ENCODE measurements around the gene CCDC148. TPM values are rescaled to one million over a fixed set of nuclear protein-coding genes. Genes with fewer than 3 reads are reported as not detected.

Gene CCDC148
- total RNA-seq, 4 donors from 2014 or later, result 0.78 to 1.6 (median 1.1) TPM

- Histone ChIP-seq H3K36me3 (no peaks in the 10 kb centered on the region), H3K27me3 (no peaks in the 10 kb centered on the region), H3K4me1 (peaks cover 0 to 65% (median 4%) of the 10 kb centered on the region in 3 donors), H3K4me3 (no peak overlapping the region), H3K9me3 (no peaks in the 10 kb centered on the region), H3K27ac (no peak overlapping the region)
- no peak for ATAC-seq
- WGBS, 2 donors (ENCODE audit: low coverage in 1 of 2), result 81 to 89% methylated on average over 4 of the region's 4 CpGs
- no peak for TF ChIP-seq POLR2AphosphoS5 (IDR thresholded peaks at IDR 0.05)
- peak; percentile 7 to 27 (median 14) for TF ChIP-seq CTCF (IDR thresholded peaks at IDR 0.05)
Observed at GRCh38 chr2:158464426-158465281, 8.1 kb upstream of the CCDC148 start.

GRCh38 chr2:158463496-158464095 is 7.0 kb upstream of the CCDC148 start:
- no peaks in the 10 kb centered on the region for H3K27me3 ChIP-seq
- H3K9me3 ChIP-seq, result no peaks in the 10 kb centered on the region
- peaks cover 0 to 75% (median 5%) of the 10 kb centered on the region in 3 donors for H3K4me1 ChIP-seq
- H3K4me3 ChIP-seq, result no peak overlapping the region
- WGBS, 2 donors (ENCODE audit: low coverage in 1 of 2), result 84 to 100% methylated on average over 3 to 5 of the region's 6 CpGs
- H3K36me3 ChIP-seq, result no peaks in the 10 kb centered on the region
- H3K27ac ChIP-seq, result no peak overlapping the region
- TF ChIP-seq CTCF (IDR thresholded peaks at IDR 0.05) (no peak), POLR2AphosphoS5 (IDR thresholded peaks at IDR 0.05) (no peak), POLR2A (IDR thresholded peaks at IDR 0.05) (no peak), EP300 (IDR thresholded peaks at IDR 0.05) (no peak)
- no peak for ATAC-seq

- Histone ChIP-seq H3K27me3 (no peaks in the 10 kb centered on the region), H3K4me1 (peaks cover 0 to 81% (median 9%) of the 10 kb centered on the region in 3 donors), H3K36me3 (no peaks in the 10 kb centered on the region), H3K9me3 (no peaks in the 10 kb centered on the region), H3K4me3 (no peak overlapping the region), H3K27ac (no peak overlapping the region)
- ATAC-seq, result no peak
- 39 to 50% methylated on average over 2 to 3 of the region's 3 CpGs for WGBS, 2 donors (ENCODE audit: low coverage in 1 of 2)
- peak in 3 of 4 experiments; percentile 19 to 33 (median 20) for TF ChIP-seq CTCF (IDR thresholded peaks at IDR 0.05)
- TF ChIP-seq EP300 (IDR thresholded peaks at IDR 0.05), result no peak
Observed at GRCh38 chr2:158460632-158461297, 4.2 kb upstream of the CCDC148 start.

GRCh38 chr2:158459161-158460003 is 2.8 kb upstream of the CCDC148 start:
- Histone ChIP-seq H3K36me3 (no peaks in the 10 kb centered on the region), H3K27me3 (no peaks in the 10 kb centered on the region), H3K27ac (peak overlapping the region in 3 of 4 donors; percentile 94 to 97 (median 97)), H3K4me3 (peak overlapping the region; percentile 87 to 90), H3K9me3 (no peaks in the 10 kb centered on the region), H3K4me1 (peaks cover 0 to 69% (median 9%) of the 10 kb centered on the region in 3 donors)
- TF ChIP-seq POLR2A (IDR thresholded peaks at IDR 0.05) (no peak), CTCF (IDR thresholded peaks at IDR 0.05) (no peak), POLR2AphosphoS5 (IDR thresholded peaks at IDR 0.05) (no peak), EP300 (IDR thresholded peaks at IDR 0.05) (no peak)
- ATAC-seq, result no peak
- WGBS, 2 donors (ENCODE audit: low coverage in 1 of 2), result 22 to 32% methylated on average over 8 to 9 of the region's 9 CpGs
